Activated T-helper 17 cell treated with anti-CD3 and anti-CD28 coated beads, Interleukin-2, amount 50 U/mL, for 72 hours (primary cell): ENCODE measurements around the gene GRID2. TPM values are rescaled to one million over a fixed set of nuclear protein-coding genes. Genes with fewer than 3 reads are reported as not detected.

Experiments
- ATAC-seq: fragments of 150-1000 bp; cut with Tn5 transposase; replicated peaks from 2 replicates; pipeline ENCODE4 v1.10.0; 2021; ENCODE audit warnings: mild to moderate bottlenecking, moderate library complexity
- H3K27ac Mint-ChIP-seq: one replicate; pipeline ENCODE4 v1.8.0; 2022; ENCODE audit warnings: mixed read lengths
- H3K27me3 Mint-ChIP-seq: one replicate; pipeline ENCODE4 v1.8.0; 2022; ENCODE audit warnings: mixed read lengths
- H3K36me3 Mint-ChIP-seq: one replicate; pipeline ENCODE4 v1.8.0; 2022; ENCODE audit warnings: low read depth, mild to moderate bottlenecking, mixed read lengths
- H3K4me1 Mint-ChIP-seq: one replicate; pipeline ENCODE4 v1.8.0; 2022; ENCODE audit warnings: mixed read lengths
- H3K4me3 Mint-ChIP-seq: one replicate; pipeline ENCODE4 v1.8.0; 2022; ENCODE audit warnings: mild to moderate bottlenecking, mixed read lengths
- H3K9me3 Mint-ChIP-seq: one replicate; pipeline ENCODE4 v1.8.0; 2022; ENCODE audit warnings: mixed read lengths
- total RNA-seq, 2 donors: library from RNA; stranded (reverse); gene quantifications; one replicate each; pipeline ENCODE4 v1.2.3, GENCODE V29; 2022

GRID2 gene
- total RNA-seq, 2 donors from 2014 or later = not detected

- Mint-ChIP-seq H3K27me3 (no peaks in the 10 kb centered on the region), H3K36me3 (no peaks in the 10 kb centered on the region), H3K27ac (no peak overlapping the region), H3K4me3 (no peak overlapping the region), H3K4me1 (no peaks in the 10 kb centered on the region), H3K9me3 (no peaks in the 10 kb centered on the region)
- no peak for ATAC-seq
Measured at GRCh38 chr4:93700571-93700970, 1396.8 kb downstream of the GRID2 start.

DNA sequence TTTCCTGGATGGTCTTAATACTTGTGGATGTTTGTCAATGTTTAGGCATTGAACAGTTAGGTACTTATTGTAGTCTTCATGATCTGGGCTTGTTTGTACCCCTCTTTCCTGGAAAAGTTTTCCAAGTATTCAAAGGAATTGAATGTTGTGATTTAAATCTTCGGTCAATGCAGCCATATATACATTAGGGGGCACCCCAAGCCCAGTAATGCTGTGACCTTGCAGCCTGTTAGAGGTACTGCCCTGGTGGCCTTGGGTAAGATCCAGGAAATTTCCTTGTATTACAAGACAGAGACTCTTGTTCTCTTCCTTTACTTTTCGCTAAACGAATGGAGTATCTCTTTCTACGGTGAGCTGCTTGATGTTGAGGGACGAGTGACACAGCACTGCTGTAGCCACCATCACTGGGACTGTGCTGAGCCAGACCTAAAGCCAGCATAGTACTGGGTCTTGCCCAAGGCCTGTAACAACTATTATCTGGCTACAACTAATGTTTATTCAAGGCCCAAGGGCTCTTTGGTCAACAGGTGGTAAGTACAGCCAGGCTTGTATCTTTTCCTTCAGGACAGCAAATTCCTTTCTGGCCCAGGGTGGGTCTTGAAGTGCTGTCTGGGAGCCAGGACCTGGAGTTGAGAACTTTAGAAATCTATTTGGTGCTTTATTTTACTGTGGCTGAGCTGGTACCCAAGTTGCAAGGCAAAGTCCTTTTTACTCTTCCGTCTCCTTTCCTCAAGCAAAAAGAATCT, 1406.5 kb downstream of the GRID2 start:
- no peak overlapping the region for H3K27ac Mint-ChIP-seq
- no peak overlapping the region for H3K4me3 Mint-ChIP-seq
- no peak for ATAC-seq
- H3K4me1 Mint-ChIP-seq = no peaks in the 10 kb centered on the region
- no peaks in the 10 kb centered on the region for H3K27me3 Mint-ChIP-seq
- H3K9me3 Mint-ChIP-seq = peaks cover 5% of the 10 kb centered on the region
- H3K36me3 Mint-ChIP-seq = no peaks in the 10 kb centered on the region

DNA sequence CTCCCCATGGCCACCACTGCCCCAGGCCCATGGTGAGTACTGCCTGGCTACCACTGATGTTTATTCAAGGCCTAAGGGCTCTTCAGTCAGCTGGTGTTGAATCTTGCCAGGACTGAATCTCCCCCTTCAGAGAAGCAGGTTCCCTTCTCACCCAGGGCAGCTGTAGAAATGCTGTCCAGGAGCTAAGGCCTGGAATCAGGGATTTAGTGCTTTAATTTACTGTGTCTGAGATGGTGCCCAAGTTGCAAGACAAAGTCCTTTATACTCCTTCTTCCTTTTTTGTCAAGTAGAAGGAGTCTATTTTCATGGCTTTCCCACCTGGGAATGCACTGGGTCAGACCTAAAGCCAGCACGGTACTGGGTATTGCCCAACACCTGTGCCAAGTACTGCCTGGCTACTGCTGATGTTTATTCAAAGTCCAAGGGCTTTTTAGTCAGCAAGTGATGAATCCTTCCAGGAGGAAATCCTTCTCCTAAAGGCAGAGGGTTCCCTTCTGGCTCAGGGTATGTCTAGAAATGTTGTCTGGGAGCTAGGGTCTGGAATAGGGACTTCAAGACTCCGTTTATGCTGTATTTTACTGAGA, 1407.2 kb downstream of the GRID2 start:
- no peak for ATAC-seq
- Mint-ChIP-seq H3K9me3 (peaks cover 5% of the 10 kb centered on the region), H3K36me3 (no peaks in the 10 kb centered on the region), H3K4me1 (no peaks in the 10 kb centered on the region), H3K27ac (no peak overlapping the region), H3K4me3 (no peak overlapping the region), H3K27me3 (no peaks in the 10 kb centered on the region)

GRCh38 chr4:93718233-93718632, 1414.5 kb downstream of the GRID2 start:
- ATAC-seq = no peak
- H3K4me3 Mint-ChIP-seq = no peak overlapping the region
- H3K36me3 Mint-ChIP-seq = no peaks in the 10 kb centered on the region
- H3K9me3 Mint-ChIP-seq = peaks cover 10% of the 10 kb centered on the region
- H3K27me3 Mint-ChIP-seq = no peaks in the 10 kb centered on the region
- no peaks in the 10 kb centered on the region for H3K4me1 Mint-ChIP-seq
- H3K27ac Mint-ChIP-seq = no peak overlapping the region

GRCh38 chr4:93719552-93719951, 1415.8 kb downstream of the GRID2 start:
- Mint-ChIP-seq H3K9me3 (peaks cover 5% of the 10 kb centered on the region), H3K27me3 (no peaks in the 10 kb centered on the region), H3K4me3 (no peak overlapping the region), H3K27ac (no peak overlapping the region), H3K4me1 (no peaks in the 10 kb centered on the region), H3K36me3 (no peaks in the 10 kb centered on the region)
- no peak for ATAC-seq

GRCh38 chr4:93722446-93722845, 1418.7 kb downstream of the GRID2 start:
- no peaks in the 10 kb centered on the region for H3K36me3 Mint-ChIP-seq
- ATAC-seq = no peak
- H3K9me3 Mint-ChIP-seq = peaks cover 5% of the 10 kb centered on the region

DNA sequence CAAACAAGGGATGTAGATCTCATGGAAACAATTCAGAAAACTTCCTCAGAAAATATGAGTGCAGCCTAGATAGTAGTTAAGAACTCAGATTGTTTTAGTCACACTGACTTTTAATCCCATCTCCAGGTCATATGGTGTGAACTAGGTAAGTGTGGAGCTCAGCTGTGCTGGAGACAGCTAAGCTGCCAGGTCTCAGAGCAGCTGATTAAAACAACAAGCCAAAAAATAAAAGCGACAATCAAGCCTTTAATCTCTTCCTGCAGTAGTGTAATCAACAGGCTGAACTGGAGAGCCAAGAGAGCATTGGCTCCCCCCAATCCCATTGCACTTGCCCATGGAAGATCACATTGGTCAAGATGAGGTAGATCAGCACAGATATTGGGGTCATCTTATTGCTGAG, 1426.5 kb downstream of the GRID2 start:
- H3K4me1 Mint-ChIP-seq = no peaks in the 10 kb centered on the region
- H3K4me3 Mint-ChIP-seq = no peak overlapping the region
- H3K27me3 Mint-ChIP-seq = no peaks in the 10 kb centered on the region
- no peak for ATAC-seq
- no peak overlapping the region for H3K27ac Mint-ChIP-seq
- H3K36me3 Mint-ChIP-seq = no peaks in the 10 kb centered on the region
- no peaks in the 10 kb centered on the region for H3K9me3 Mint-ChIP-seq

More at GRCh38 chr4:93722446-93722845, 1418.7 kb downstream of the GRID2 start:
- Mint-ChIP-seq H3K4me3 (no peak overlapping the region), H3K27ac (no peak overlapping the region), H3K27me3 (no peaks in the 10 kb centered on the region), H3K4me1 (no peaks in the 10 kb centered on the region)

GRCh38 chr4:93730760-93731159, 1427.0 kb downstream of the GRID2 start:
- H3K27ac Mint-ChIP-seq = no peak overlapping the region
- H3K4me1 Mint-ChIP-seq = no peaks in the 10 kb centered on the region
- H3K9me3 Mint-ChIP-seq = no peaks in the 10 kb centered on the region
- ATAC-seq = no peak
- no peak overlapping the region for H3K4me3 Mint-ChIP-seq
- no peaks in the 10 kb centered on the region for H3K27me3 Mint-ChIP-seq
- no peaks in the 10 kb centered on the region for H3K36me3 Mint-ChIP-seq

GRCh38 chr4:93731456-93731855, 1427.7 kb downstream of the GRID2 start:
- no peaks in the 10 kb centered on the region for H3K36me3 Mint-ChIP-seq
- H3K4me1 Mint-ChIP-seq = no peaks in the 10 kb centered on the region
- no peak overlapping the region for H3K27ac Mint-ChIP-seq
- no peak overlapping the region for H3K4me3 Mint-ChIP-seq
- ATAC-seq = no peak
- H3K27me3 Mint-ChIP-seq = no peaks in the 10 kb centered on the region
- H3K9me3 Mint-ChIP-seq = no peaks in the 10 kb centered on the region

DNA sequence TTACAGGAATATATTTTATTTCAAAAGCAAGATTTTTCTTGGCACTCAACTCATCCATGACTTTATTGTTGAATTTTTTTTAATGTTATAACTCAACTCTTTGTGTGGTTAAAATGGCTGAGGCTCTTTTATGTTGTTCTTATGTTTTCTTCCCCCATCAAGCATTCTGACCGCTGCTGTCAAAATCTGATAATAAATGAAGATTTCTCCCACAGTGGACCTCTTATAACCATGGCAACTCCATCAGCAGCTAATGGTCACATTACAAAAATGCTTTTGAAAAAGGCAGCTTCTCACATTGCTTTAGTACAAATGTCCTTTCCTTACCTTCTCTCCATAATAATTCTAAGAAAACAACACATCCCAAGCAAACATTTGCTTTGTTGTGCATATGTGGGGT, 1428.7 kb downstream of the GRID2 start:
- Mint-ChIP-seq H3K4me1 (no peaks in the 10 kb centered on the region), H3K9me3 (no peaks in the 10 kb centered on the region), H3K36me3 (no peaks in the 10 kb centered on the region), H3K27ac (no peak overlapping the region), H3K4me3 (no peak overlapping the region), H3K27me3 (no peaks in the 10 kb centered on the region)
- ATAC-seq = no peak

GRCh38 chr4:93740890-93741289, 1437.1 kb downstream of the GRID2 start:
- Mint-ChIP-seq H3K9me3 (no peaks in the 10 kb centered on the region), H3K27me3 (no peaks in the 10 kb centered on the region), H3K4me3 (no peak overlapping the region), H3K27ac (no peak overlapping the region), H3K4me1 (no peaks in the 10 kb centered on the region), H3K36me3 (no peaks in the 10 kb centered on the region)
- ATAC-seq = no peak

DNA sequence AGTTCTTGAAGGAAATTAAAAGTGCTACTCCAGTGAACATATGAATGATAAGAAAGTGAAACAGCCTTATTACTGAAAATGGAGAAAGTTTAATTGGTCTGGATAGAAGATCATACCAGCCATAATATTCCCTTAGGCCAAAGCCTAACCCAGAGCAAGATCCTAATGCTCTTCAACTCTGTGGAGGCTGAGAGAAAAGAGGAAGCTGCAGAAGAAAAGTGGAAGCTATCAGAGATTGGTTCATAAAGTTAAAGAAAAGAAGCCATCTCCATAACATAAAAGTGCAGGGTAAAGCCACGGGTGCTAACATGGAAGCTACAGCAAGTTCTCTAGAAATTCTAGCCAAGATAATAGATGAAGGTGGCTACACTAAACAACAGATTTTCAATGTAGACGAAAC, 1439.3 kb downstream of the GRID2 start:
- ATAC-seq = no peak
- Mint-ChIP-seq H3K4me3 (no peak overlapping the region), H3K27ac (no peak overlapping the region), H3K9me3 (no peaks in the 10 kb centered on the region), H3K36me3 (no peaks in the 10 kb centered on the region), H3K27me3 (no peaks in the 10 kb centered on the region), H3K4me1 (no peaks in the 10 kb centered on the region)

DNA sequence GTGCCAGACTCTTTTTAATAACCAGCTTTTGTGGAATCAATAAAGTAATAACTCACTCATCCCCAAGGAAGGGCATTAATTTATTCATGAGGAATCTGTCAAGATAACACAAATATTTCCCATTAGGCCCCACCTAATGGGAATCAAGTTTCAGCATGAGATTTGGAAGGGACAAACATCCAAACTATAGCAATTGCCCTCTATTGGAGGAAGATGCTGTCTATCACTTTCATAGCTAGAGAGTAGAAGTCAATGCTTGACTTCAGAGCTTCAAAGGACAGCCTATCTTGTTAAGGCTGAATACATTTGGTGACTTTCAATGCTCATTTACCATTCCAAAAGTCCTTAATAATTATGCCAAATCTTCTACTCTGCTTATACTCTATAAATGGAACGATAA, 1439.9 kb downstream of the GRID2 start:
- no peaks in the 10 kb centered on the region for H3K9me3 Mint-ChIP-seq
- no peaks in the 10 kb centered on the region for H3K27me3 Mint-ChIP-seq
- H3K4me3 Mint-ChIP-seq = no peak overlapping the region
- no peak overlapping the region for H3K27ac Mint-ChIP-seq
- no peaks in the 10 kb centered on the region for H3K4me1 Mint-ChIP-seq
- no peak for ATAC-seq
- no peaks in the 10 kb centered on the region for H3K36me3 Mint-ChIP-seq

DNA sequence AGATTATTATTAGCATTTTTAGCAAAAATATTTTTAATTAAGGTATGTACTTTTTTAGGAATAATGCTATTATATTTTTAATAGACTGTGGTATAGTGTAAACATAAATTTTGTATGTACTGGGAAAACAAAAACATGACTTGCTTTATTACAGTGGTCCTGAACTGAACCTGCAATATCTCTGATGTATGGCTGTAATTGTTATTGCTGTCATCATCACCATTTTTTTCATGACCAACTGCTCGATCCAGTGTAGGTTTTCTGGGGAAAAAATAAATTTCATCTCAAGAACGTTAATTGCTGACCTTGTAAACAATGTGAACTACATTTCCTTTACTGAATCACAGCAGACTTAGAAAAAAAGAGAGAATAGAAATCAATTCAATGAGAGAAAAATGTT, 1441.2 kb downstream of the GRID2 start:
- Mint-ChIP-seq H3K4me1 (no peaks in the 10 kb centered on the region), H3K9me3 (no peaks in the 10 kb centered on the region)
- ATAC-seq = no peak

GRCh38 chr4:93746031-93746430, 1442.3 kb downstream of the GRID2 start:
- H3K27ac Mint-ChIP-seq = no peak overlapping the region
- ATAC-seq = no peak
- H3K4me3 Mint-ChIP-seq = no peak overlapping the region
- H3K4me1 Mint-ChIP-seq = no peaks in the 10 kb centered on the region
- H3K9me3 Mint-ChIP-seq = no peaks in the 10 kb centered on the region
- H3K36me3 Mint-ChIP-seq = no peaks in the 10 kb centered on the region
- H3K27me3 Mint-ChIP-seq = no peaks in the 10 kb centered on the region

More for the DNA sequence above, 1441.2 kb downstream of the GRID2 start:
- Mint-ChIP-seq H3K4me3 (no peak overlapping the region), H3K36me3 (no peaks in the 10 kb centered on the region), H3K27ac (no peak overlapping the region), H3K27me3 (no peaks in the 10 kb centered on the region)
